Peyer's patch (tissue), 4 donors: ENCODE results near the gene DNAJC7. TPM values are rescaled to one million over a fixed set of nuclear protein-coding genes. Genes with fewer than 3 reads are reported as not detected.

ENCODE experiments used
- DNase-seq, 3 donors: peaks; one replicate each; pipeline ENCODE4 v3.0.0-alpha.2; 2017 to 2019
- H3K27ac ChIP-seq, 4 donors: fragments of 200-600 bp; sonication (generic); one replicate each; pipeline ENCODE4 v1.5.1; 2016 to 2019
- H3K27me3 ChIP-seq, 2 donors: fragments of 200-600 bp; sonication (generic); one replicate each; pipeline ENCODE4 v1.5.1; 2019
- H3K36me3 ChIP-seq, 3 donors: fragments of 200-600 bp; sonication (generic); one replicate each; pipeline ENCODE4 v1.5.1; 2016 to 2019
- H3K4me1 ChIP-seq, 4 donors: fragments of 200-600 bp; sonication (generic); one replicate each; pipeline ENCODE4 v1.5.1; 2016 to 2019
- H3K4me3 ChIP-seq, 4 donors: fragments of 200-600 bp; sonication (generic); 1 replicate in 3 of 4; 2 replicates in 1 of 4; pipeline ENCODE4 v1.5.1; 2016 to 2019; ENCODE audit warnings: mild to moderate bottlenecking in 1 of 4
- H3K9me3 ChIP-seq, 4 donors: fragments of 200-600 bp; sonication (generic); one replicate each; pipeline ENCODE4 v1.5.1; 2016 to 2019; ENCODE audit warnings: mild to moderate bottlenecking in 1 of 4
- CTCF ChIP-seq, 6 experiments: fragments of 450-650 bp in 4 of 6; fragments of 200-600 bp in 2 of 6; sonication (generic) in 1 of 6; IDR thresholded peaks; one replicate each; pipeline ENCODE4 v1.5.1; 2017 to 2019; ENCODE audit warnings: antibody characterized with exemption in 6 of 6, mild to moderate bottlenecking in 3 of 6, moderate library complexity in 1 of 6
- POLR2A ChIP-seq, 2 donors: fragments of 450-650 bp; IDR thresholded peaks; one replicate each; pipeline ENCODE4 v1.5.1; 2017; ENCODE audit warnings: antibody characterized with exemption in 2 of 2, mild to moderate bottlenecking in 2 of 2, moderate library complexity in 2 of 2
- total RNA-seq, 4 donors: library from RNA; depleted of rRNA; stranded (reverse); fragments of >200 nt; gene quantifications; one replicate each; pipeline ENCODE4 v1.1.0, GENCODE V29; 2016

Gene DNAJC7
- total RNA-seq, 4 donors from 2014 or later = 51.0 to 80.9 (median 70.7) TPM

- no peak for TF ChIP-seq CTCF (IDR thresholded peaks at IDR 0.05)
- no peak for TF ChIP-seq POLR2A (IDR thresholded peaks at IDR 0.05)
- Histone ChIP-seq H3K9me3 (no peaks in the 10 kb centered on the region), H3K27me3 (no peaks in the 10 kb centered on the region), H3K4me3 (no peak overlapping the region), H3K4me1 (peaks cover 0 to 34% (median 0%) of the 10 kb centered on the region in 4 donors), H3K27ac (peak overlapping the region in 3 of 4 donors; percentile 23 to 61 (median 34)), H3K36me3 (peaks cover 0 to 52% (median 0%) of the 10 kb centered on the region in 3 donors)
- DNase-seq = no peak
These were observed 16.7 kb downstream of the DNAJC7 start for GRCh38 chr17:42000413-42001133.

GRCh38 chr17:41998497-41998896, 18.7 kb downstream of the DNAJC7 start:
- H3K27me3 ChIP-seq = no peaks in the 10 kb centered on the region
- no peak overlapping the region for H3K27ac ChIP-seq
- H3K36me3 ChIP-seq = peaks cover 0 to 72% (median 0%) of the 10 kb centered on the region in 3 donors
- no peak for TF ChIP-seq CTCF (IDR thresholded peaks at IDR 0.05)
- no peak for TF ChIP-seq POLR2A (IDR thresholded peaks at IDR 0.05)
- no peak overlapping the region for H3K4me3 ChIP-seq
- H3K4me1 ChIP-seq = peaks cover 0 to 26% (median 0%) of the 10 kb centered on the region in 4 donors
- no peak for DNase-seq
- H3K9me3 ChIP-seq = no peaks in the 10 kb centered on the region

GRCh38 chr17:41996855-41997164, 20.4 kb downstream of the DNAJC7 start:
- no peak overlapping the region for H3K4me3 ChIP-seq
- peaks cover 0 to 12% (median 0%) of the 10 kb centered on the region in 4 donors for H3K4me1 ChIP-seq
- no peak for TF ChIP-seq POLR2A (IDR thresholded peaks at IDR 0.05)
- TF ChIP-seq CTCF (IDR thresholded peaks at IDR 0.05) = no peak
- peak overlapping the region in 2 of 4 donors; percentile 29 to 72 for H3K27ac ChIP-seq
- no peaks in the 10 kb centered on the region for H3K27me3 ChIP-seq
- H3K9me3 ChIP-seq = no peaks in the 10 kb centered on the region
- H3K36me3 ChIP-seq = peaks cover 0 to 88% (median 0%) of the 10 kb centered on the region in 3 donors
- DNase-seq = no peak

- H3K36me3 ChIP-seq = peaks cover 0 to 97% (median 0%) of the 10 kb centered on the region in 3 donors
- peaks cover 0 to 7% (median 0%) of the 10 kb centered on the region in 4 donors for H3K4me1 ChIP-seq
- no peak overlapping the region for H3K4me3 ChIP-seq
- no peaks in the 10 kb centered on the region for H3K9me3 ChIP-seq
- no peak for DNase-seq
- H3K27ac ChIP-seq = no peak overlapping the region
- TF ChIP-seq CTCF (IDR thresholded peaks at IDR 0.05) (no peak), POLR2A (IDR thresholded peaks at IDR 0.05) (no peak)
- H3K27me3 ChIP-seq = no peaks in the 10 kb centered on the region
These were observed 24.7 kb downstream of the DNAJC7 start for GRCh38 chr17:41992576-41992975.

GRCh38 chr17:41989702-41990419, 27.4 kb downstream of the DNAJC7 start:
- peaks cover 0 to 7% (median 0%) of the 10 kb centered on the region in 4 donors for H3K4me1 ChIP-seq
- H3K27me3 ChIP-seq = no peaks in the 10 kb centered on the region
- peak overlapping the region in 1 of 4 donors; percentile 12 for H3K27ac ChIP-seq
- peaks cover 0 to 94% (median 0%) of the 10 kb centered on the region in 3 donors for H3K36me3 ChIP-seq
- DNase-seq = no peak
- TF ChIP-seq CTCF (IDR thresholded peaks at IDR 0.05) (no peak), POLR2A (IDR thresholded peaks at IDR 0.05) (no peak)
- H3K9me3 ChIP-seq = no peaks in the 10 kb centered on the region
- no peak overlapping the region for H3K4me3 ChIP-seq
